OCI-LY1 (cell line): ENCODE data around the gene ADGRV1.

Experiments
- EZH2 ChIP-seq: fragments of 200-600 bp; sonication (generic), shearing (Covaris generic); IDR thresholded peaks from 2 replicates; pipeline ENCODE4 v1.8.0; 2017; ENCODE audit warnings: borderline replicate concordance, mixed run types, mild to moderate bottlenecking, antibody characterized with exemption, low read length, moderate library complexity, mixed read lengths
- TF ChIP-seq, protein P1 (sequence below): fragments of 200-600 bp; sonication (generic), shearing (Covaris generic); IDR thresholded peaks from 2 replicates; pipeline ENCODE4 v1.5.1; 2017; ENCODE audit warnings: mild to moderate bottlenecking, antibody characterized with exemption, low read length, moderate library complexity, mixed read lengths

DNA sequence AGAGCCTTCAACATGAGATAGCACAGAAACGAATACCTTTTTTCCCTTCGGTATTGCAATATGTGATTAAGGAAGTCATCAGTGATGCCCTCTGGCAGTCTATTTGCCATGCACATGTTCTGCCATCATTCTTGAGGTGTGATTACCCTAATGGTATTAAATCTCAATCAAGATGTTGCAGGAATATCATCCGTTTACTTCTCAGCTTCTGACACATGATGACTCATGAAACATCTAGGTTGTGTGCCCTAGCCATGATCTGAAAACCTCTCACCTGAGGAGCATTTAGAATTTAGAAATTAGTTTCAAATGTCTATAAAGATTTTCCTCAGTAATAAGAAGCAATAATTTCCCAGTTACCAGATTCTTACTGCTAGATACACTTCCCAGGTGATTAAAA, 209.1 kb downstream of the ADGRV1 start:
- TF ChIP-seq, protein P1, sequence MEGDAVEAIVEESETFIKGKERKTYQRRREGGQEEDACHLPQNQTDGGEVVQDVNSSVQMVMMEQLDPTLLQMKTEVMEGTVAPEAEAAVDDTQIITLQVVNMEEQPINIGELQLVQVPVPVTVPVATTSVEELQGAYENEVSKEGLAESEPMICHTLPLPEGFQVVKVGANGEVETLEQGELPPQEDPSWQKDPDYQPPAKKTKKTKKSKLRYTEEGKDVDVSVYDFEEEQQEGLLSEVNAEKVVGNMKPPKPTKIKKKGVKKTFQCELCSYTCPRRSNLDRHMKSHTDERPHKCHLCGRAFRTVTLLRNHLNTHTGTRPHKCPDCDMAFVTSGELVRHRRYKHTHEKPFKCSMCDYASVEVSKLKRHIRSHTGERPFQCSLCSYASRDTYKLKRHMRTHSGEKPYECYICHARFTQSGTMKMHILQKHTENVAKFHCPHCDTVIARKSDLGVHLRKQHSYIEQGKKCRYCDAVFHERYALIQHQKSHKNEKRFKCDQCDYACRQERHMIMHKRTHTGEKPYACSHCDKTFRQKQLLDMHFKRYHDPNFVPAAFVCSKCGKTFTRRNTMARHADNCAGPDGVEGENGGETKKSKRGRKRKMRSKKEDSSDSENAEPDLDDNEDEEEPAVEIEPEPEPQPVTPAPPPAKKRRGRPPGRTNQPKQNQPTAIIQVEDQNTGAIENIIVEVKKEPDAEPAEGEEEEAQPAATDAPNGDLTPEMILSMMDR, result no peak
- no peak for TF ChIP-seq EZH2
